Left renal cortex interstitium (tissue), 4 donors: ENCODE measurements around the gene TPRA1. TPM values are rescaled to one million over a fixed set of nuclear protein-coding genes. Genes with fewer than 3 reads are reported as not detected.

Experiments
- polyA plus RNA-seq, 4 donors: library from polyadenylated mRNA; unstranded; fragments of 120-200 nt; gene quantifications; one replicate each; pipeline ENCODE4 v1.2.1, GENCODE V29; 2013; ENCODE audit not compliant: insufficient read length in 4 of 4

TPRA1 gene
- polyA plus RNA-seq, 4 donors, result 28.6 to 47.0 (median 40.7) TPM

Other genes starting within 250 kb of the TPRA1 start
- gene MCM2, start 7.7 kb upstream of the TPRA1 start, polyA plus RNA-seq, result 10 to 100 TPM; 53.5 to 71.3 (median 62.2) TPM
- 10 to 100 TPM; 42.0 to 62.6 (median 54.8) TPM for gene PODXL2, start 38.5 kb upstream of the TPRA1 start, polyA plus RNA-seq
- 10 to 100 TPM; 17.4 to 31.2 (median 26.8) TPM for gene ABTB1, start 82.2 kb upstream of the TPRA1 start, polyA plus RNA-seq
- gene MGLL, start 231.8 kb upstream of the TPRA1 start, polyA plus RNA-seq, result 10 to 100 TPM; 21.3 to 28.0 (median 26.9) TPM